Measurements from ENCODE around the gene DUS1L.

The DUS1L gene

DNA sequence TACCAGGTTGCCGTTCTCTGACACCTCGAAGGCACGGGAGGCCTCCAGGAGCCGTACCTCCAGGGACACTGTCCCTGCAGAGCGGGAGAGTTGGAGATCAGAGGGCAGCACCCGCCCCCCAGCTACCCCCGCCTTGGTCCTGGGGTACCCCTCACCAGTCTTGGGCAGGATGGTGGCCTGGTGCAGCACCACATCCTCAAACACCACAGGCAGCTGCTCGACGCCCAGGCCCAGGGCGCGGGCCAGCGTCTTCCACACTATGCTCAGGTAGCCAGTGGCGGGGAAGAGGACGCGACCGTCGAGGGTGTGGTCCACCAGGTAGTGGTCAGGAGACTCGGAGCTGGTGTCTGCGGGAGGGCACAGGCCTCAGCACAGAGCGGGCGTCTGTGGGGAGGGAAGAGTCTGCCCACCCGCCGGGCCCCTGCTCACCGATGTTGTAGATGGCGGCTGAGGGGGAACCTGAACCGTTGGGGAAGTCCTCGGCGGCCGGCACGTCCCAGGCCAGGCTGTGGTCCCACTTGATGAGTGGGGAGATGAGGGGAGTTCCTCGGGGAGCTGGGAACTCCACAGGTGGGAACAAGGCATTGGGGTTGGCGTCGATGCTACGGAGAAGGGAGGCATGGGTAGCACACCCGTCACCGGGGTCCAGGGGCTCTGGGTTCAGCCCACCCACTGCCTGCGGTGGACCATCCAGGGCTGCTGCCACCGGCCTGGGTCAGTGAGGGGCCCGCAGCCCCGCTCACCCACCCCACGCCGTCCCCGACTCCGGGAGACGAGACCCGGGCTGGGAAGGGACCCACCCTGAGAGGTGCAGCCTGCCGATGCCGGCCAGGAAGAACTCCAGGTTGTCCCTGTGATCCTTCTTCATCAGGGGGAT, 22.6 kb upstream of the DUS1L start:
- DNase-seq: no peak
- ATAC-seq: no peak

- ATAC-seq (no peak), DNase-seq (no peak)
These were observed 21.6 kb upstream of the DUS1L start for GRCh38 chr17:82086941-82087906.

GRCh38 chr17:82085931-82086764, 20.5 kb upstream of the DUS1L start:
- DNase-seq (no peak), ATAC-seq (no peak)

DNA sequence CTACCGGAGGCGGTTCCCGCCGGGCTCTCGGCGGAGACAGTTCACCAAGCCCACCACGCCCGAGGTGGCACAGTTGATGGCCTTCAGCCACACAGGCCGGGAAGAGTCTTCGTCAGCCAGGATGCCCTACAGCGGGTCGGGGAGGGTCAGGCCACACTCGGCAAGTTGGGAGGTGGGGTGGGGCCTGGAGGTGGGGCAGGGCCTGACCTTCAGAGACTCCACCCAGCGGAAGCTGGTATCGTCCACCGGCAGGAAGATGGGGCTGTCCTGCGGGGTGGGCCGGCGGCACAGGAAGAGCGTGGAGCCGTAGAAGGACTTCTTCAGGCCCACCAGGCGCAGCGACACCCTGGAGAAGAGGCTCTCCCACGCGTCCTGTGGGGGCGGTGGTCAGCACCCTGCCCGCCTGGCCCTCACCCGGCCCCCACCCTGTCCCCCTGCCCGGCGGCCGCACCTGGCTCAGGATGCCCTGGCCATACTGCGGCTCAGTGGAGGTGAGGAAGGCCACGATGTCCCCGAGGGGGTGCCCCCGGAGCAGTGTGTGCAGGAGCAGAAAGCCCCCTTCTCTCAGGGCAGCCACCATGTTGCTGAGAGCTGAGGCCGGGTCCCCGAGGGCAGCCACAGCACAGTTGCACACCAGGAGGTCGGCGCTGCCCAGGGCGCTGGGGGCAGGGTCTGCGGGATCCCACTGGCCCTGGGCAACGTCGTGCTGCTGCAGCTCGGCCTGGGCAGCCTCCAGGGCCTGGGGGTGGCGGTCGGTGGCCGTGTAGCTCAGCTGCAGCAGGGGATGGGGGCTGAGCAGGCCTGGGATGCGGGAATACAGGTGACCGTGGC, 19.6 kb upstream of the DUS1L start:
- DNase-seq: no peak
- no peak for ATAC-seq

GRCh38 chr17:82084373-82085030, 18.9 kb upstream of the DUS1L start:
- DNase-seq: no peak
- no peak for ATAC-seq

- DNase-seq: no peak
- no peak for ATAC-seq
These were observed 18.1 kb upstream of the DUS1L start for GRCh38 chr17:82083533-82084359.

DNA sequence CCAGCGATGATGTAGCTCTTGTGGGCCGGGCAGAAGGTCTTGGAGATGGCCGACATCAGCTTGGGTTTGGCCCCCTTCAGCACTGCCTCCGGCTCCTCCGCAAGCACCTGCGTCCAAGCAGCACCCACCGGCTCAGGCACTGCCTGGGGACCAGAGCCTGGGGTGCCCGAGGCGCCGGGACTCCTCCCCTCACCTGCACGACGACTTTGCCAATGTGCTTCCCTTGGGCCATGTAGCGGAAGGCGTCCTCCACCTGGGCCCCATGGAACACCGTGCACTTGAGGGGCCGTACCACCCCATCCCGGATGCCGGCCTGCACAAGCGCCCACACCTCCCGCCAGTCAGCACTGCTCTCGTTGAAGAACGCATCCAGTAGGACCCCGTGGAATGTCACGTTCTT, 17.4 kb upstream of the DUS1L start:
- no peak for ATAC-seq
- no peak for DNase-seq

DNA sequence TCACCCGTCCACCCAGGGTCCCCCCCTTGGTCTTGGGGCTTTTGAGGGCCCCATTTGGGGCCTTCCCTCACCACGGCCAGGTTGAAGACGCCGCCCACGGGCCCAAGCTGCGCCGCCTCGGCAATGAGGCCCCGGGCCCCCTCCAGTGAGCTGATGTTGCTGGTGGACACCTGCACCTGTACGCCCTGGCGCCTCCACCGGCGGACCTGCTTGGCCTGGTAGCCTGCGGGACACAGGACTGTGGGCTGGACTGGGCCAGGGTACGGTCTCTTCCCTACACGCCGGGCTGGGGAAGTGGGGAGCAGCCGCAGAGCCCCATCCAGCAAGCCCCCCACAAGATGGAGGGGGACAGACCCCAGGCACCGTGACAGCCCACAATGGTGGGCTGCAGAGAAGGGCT, 16.9 kb upstream of the DUS1L start:
- ATAC-seq: no peak
- no peak for DNase-seq

DNA sequence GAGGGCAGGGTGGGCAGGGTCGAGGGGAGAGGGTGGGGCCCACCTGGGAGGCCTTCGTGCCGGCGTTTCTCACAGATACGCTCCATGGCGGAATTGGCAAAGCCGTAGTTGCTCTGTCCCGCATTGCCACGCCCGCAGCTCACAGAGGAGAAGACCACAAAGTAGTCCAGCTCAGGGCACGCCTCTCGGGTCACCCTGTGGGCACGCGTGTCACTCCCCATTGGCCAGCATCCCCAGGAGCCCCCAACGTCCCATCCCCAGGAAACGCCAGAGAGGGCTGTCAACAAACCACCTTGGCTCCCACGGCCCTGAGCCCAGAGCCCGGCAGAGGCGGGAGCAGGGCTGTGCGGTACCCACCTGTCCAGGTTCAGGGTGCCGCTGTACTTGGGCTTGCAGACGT, 16.4 kb upstream of the DUS1L start:
- no peak for ATAC-seq
- no peak for DNase-seq

- ATAC-seq (no peak), DNase-seq (no peak)
These were observed 15.9 kb upstream of the DUS1L start for GRCh38 chr17:82081546-82081945.

GRCh38 chr17:82080789-82081464, 15.3 kb upstream of the DUS1L start:
- DNase-seq: no peak
- ATAC-seq: no peak

DNA sequence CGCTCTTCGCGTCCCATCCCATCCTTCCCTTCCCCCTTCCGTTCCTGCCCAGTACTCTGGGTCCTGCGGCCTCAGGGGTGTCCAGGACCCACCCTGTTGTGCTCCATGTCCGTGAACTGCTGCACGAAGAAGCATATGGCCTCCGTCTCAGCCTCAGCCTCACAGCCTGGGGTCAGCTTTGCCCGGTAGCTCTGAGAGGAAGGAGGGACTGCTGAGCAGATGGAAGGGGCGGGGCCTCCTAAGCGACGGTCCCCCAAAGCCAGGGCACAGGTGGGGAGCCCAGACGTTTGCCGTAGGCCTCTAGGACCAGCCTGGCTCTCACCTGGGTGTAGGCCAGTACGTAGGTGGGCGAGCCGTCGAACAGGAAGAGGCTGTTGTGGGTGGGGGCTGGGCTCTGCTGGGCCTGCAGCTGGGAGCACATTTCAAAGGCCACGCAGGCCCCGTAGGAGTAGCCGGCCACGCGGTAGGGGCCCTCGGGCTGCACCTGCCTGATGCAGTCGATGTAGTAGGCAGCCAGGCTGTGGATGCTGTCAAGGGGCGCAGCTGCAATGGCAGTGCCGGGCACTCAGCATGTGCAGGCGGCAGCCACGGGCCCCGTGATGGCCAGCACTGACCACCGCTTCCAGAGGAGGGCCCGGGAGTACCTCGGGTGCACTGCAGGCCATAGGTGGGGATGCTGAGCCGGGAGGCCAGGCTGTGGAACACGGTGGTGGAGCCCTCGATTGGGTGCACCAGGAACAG, 14.6 kb upstream of the DUS1L start:
- ATAC-seq (no peak), DNase-seq (no peak)

DNA sequence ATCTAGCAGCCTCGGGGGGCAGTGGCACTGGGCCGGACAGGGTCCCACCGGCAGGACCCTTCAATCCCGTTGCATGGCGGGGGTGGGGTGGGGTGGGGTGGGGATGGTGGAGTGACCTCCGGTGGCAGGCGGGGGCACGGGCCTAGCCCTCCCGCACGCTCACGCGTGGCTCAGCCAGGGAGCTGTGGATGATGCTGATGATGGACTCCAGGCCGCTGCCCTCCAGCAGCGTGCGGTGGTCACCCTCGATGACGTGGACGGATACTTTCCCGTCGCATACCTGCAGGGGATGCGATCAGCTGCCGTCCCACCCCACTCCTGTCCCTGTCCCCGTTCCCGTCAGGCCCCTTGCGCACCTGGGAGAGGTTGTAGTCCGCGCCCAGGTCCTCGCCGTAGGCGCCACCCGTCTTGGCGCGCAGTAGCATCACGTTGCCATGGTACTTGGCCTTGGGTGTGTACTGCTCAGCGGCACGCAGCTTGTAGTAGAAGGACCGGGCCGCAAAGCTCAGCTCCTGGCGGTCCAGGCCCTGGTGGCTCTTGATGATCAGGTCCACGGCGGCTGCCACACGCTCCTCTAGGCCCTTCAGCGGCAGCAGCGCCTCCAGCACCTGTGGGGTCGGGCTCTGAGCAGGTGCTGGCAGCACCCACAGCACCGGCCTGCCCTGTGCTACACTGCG, 13.5 kb upstream of the DUS1L start:
- no peak for DNase-seq
- no peak for ATAC-seq

- no peak for ATAC-seq
- DNase-seq: no peak
These were observed 12.8 kb upstream of the DUS1L start for GRCh38 chr17:82078433-82078832.

- no peak for ATAC-seq
- DNase-seq: no peak
These were observed 12.2 kb upstream of the DUS1L start for GRCh38 chr17:82077617-82078358.

- DNase-seq: no peak
- ATAC-seq: no peak
These were observed 11.4 kb upstream of the DUS1L start for GRCh38 chr17:82076785-82077591.
